ENCODE results near the gene MMP14. TPM values are rescaled to one million over a fixed set of nuclear protein-coding genes. Genes with fewer than 3 reads are reported as not detected.

MMP14 gene
- total and polyA plus RNA-seq, 2 of the 13 experiments (the other 11 are each of a cell fraction or from before 2014, with no cell fraction given): 5.2 to 9.8 TPM

DNA sequence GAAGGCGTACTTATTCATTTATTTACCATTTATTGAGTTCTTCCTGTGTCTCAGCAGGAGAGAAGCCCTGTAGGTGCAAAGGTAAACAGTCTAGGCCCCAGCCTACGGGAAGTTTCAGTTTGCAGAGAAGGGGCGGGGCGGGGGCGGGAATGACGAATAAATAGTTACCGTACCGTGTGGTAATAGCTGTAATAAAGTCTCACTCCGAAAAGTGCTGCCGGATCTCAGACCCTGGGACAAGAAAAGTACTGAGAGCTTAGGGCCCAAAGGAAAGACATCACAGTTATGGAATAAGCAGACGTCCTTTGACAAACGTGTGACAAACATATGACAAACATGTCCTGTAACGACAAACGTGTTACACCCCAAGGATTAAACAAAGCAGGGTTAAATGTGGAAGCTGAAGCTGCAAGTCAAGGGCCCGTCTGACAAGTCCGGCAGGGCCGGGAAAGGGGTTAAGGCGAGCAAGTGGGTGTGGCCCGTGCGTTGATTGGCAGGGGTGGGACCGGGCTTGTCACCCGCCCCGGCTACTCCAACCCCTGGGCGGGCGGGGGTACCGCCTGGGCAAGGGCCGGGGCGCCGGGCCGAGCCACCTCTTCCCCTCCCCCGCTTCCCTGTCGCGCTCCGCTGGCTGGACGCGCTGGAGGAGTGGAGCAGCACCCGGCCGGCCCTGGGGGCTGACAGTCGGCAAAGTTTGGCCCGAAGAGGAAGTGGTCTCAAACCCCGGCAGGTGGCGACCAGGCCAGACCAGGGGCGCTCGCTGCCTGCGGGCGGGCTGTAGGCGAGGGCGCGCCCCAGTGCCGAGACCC is 35.0 kb downstream of the MMP14 start, which contains the start of gene LRP10 (continued):
- TF ChIP-seq, protein P1, sequence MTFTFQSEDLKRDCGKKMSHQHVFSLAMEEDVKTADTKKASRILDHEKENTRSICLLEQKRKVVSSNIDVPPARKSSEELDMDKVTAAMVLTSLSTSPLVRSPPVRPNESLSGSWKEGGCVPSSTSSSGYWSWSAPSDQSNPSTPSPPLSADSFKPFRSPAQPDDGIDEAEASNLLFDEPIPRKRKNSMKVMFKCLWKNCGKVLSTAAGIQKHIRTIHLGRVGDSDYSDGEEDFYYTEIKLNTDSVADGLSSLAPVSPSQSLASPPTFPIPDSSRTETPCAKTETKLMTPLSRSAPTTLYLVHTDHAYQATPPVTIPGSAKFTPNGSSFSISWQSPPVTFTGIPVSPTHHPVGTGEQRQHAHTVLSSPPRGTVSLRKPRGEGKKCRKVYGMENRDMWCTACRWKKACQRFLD (CRISPR knock-in tag; IDR thresholded peaks at IDR 0.05; ENCODE audit: borderline replicate concordance): peak; percentile 99
- TF ChIP-seq RARG (CRISPR knock-in tag; IDR thresholded peaks at IDR 0.05; ENCODE audit: low read depth): peak; percentile 82; the same call in 1 of the 2 replicates
- peak; percentile 96 for TF ChIP-seq ZNF256 (CRISPR knock-in tag; conservative IDR thresholded peaks at IDR 0.05)
- TF ChIP-seq, protein P2, sequence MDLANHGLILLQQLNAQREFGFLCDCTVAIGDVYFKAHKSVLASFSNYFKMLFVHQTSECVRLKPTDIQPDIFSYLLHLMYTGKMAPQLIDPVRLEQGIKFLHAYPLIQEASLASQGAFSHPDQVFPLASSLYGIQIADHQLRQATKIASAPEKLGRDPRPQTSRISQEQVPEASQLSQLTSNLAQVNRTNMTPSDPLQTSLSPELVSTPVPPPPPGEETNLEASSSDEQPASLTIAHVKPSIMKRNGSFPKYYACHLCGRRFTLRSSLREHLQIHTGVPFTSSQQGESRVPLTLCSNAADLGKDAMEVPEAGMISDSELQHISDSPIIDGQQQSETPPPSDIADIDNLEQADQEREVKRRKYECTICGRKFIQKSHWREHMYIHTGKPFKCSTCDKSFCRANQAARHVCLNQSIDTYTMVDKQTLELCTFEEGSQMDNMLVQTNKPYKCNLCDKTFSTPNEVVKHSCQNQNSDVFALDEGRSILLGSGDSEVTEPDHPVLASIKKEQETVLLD (CRISPR knock-in tag; IDR thresholded peaks at IDR 0.05; ENCODE audit: low read depth): peak; percentile 79
- TF ChIP-seq NFE2L2 (IDR thresholded peaks at IDR 0.05; ENCODE audit: low read length): no peak
- peak; percentile 99 for TF ChIP-seq ZSCAN20 (CRISPR knock-in tag; IDR thresholded peaks at IDR 0.05; ENCODE audit: borderline replicate concordance)
- TF ChIP-seq, protein P3, sequence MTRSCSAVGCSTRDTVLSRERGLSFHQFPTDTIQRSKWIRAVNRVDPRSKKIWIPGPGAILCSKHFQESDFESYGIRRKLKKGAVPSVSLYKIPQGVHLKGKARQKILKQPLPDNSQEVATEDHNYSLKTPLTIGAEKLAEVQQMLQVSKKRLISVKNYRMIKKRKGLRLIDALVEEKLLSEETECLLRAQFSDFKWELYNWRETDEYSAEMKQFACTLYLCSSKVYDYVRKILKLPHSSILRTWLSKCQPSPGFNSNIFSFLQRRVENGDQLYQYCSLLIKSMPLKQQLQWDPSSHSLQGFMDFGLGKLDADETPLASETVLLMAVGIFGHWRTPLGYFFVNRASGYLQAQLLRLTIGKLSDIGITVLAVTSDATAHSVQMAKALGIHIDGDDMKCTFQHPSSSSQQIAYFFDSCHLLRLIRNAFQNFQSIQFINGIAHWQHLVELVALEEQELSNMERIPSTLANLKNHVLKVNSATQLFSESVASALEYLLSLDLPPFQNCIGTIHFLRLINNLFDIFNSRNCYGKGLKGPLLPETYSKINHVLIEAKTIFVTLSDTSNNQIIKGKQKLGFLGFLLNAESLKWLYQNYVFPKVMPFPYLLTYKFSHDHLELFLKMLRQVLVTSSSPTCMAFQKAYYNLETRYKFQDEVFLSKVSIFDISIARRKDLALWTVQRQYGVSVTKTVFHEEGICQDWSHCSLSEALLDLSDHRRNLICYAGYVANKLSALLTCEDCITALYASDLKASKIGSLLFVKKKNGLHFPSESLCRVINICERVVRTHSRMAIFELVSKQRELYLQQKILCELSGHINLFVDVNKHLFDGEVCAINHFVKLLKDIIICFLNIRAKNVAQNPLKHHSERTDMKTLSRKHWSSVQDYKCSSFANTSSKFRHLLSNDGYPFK (CRISPR knock-in tag; IDR thresholded peaks at IDR 0.05; ENCODE audit: borderline replicate concordance): peak; percentile 85
- no peak for TF ChIP-seq SMC3 (IDR thresholded peaks at IDR 0.05; ENCODE audit: low read length)
- peak; percentile 61 for TF ChIP-seq HMG20B (CRISPR knock-in tag; conservative IDR thresholded peaks at IDR 0.05)
- peak; percentile 94 for TF ChIP-seq ZNF792 (CRISPR knock-in tag; IDR thresholded peaks at IDR 0.05)
- TF ChIP-seq, protein P4, sequence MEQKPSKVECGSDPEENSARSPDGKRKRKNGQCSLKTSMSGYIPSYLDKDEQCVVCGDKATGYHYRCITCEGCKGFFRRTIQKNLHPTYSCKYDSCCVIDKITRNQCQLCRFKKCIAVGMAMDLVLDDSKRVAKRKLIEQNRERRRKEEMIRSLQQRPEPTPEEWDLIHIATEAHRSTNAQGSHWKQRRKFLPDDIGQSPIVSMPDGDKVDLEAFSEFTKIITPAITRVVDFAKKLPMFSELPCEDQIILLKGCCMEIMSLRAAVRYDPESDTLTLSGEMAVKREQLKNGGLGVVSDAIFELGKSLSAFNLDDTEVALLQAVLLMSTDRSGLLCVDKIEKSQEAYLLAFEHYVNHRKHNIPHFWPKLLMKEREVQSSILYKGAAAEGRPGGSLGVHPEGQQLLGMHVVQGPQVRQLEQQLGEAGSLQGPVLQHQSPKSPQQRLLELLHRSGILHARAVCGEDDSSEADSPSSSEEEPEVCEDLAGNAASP (CRISPR knock-in tag; IDR thresholded peaks at IDR 0.05; ENCODE audit: borderline replicate concordance): peak; percentile 6; the same call in 1 of the 2 replicates
- TF ChIP-seq, protein P5, sequence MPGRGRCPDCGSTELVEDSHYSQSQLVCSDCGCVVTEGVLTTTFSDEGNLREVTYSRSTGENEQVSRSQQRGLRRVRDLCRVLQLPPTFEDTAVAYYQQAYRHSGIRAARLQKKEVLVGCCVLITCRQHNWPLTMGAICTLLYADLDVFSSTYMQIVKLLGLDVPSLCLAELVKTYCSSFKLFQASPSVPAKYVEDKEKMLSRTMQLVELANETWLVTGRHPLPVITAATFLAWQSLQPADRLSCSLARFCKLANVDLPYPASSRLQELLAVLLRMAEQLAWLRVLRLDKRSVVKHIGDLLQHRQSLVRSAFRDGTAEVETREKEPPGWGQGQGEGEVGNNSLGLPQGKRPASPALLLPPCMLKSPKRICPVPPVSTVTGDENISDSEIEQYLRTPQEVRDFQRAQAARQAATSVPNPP (CRISPR knock-in tag; IDR thresholded peaks at IDR 0.05): peak; percentile 67; the same call in 1 of the 2 replicates
- TF ChIP-seq, protein P6, sequence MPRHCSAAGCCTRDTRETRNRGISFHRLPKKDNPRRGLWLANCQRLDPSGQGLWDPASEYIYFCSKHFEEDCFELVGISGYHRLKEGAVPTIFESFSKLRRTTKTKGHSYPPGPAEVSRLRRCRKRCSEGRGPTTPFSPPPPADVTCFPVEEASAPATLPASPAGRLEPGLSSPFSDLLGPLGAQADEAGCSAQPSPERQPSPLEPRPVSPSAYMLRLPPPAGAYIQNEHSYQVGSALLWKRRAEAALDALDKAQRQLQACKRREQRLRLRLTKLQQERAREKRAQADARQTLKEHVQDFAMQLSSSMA (CRISPR knock-in tag; IDR thresholded peaks at IDR 0.05): peak; percentile 91
- TF ChIP-seq ZFYVE20 (CRISPR knock-in tag; IDR thresholded peaks at IDR 0.05; ENCODE audit: borderline replicate concordance, low read depth): no peak
- TF ChIP-seq ZBTB1 (CRISPR knock-in tag; IDR thresholded peaks at IDR 0.05; ENCODE audit: borderline replicate concordance): no peak
- TF ChIP-seq ZFP90 (CRISPR knock-in tag; IDR thresholded peaks at IDR 0.05; ENCODE audit: borderline replicate concordance): no peak
- peak; percentile 96 for TF ChIP-seq KDM2A (CRISPR knock-in tag; IDR thresholded peaks at IDR 0.05; ENCODE audit: borderline replicate concordance, low read depth)
- TF ChIP-seq SP2 (CRISPR knock-in tag; IDR thresholded peaks at IDR 0.05): no peak; the same call in none of the 2 replicates
